Adrenal gland (tissue), 5 donors: Measurements from ENCODE around the gene MTHFD1L.

Experiments
- POLR2A ChIP-seq, 2 donors: fragments of 450-650 bp; IDR thresholded peaks; one replicate each; pipeline ENCODE4 v1.6.1; 2017; ENCODE audit warnings: antibody characterized with exemption in 2 of 2, mild to moderate bottlenecking in 2 of 2, moderate library complexity in 1 of 2
- TF ChIP-seq, protein P1 (sequence below), 6 experiments: fragments of 450-650 bp in 4 of 6; fragments of 200-600 bp in 2 of 6; sonication (generic) in 1 of 6; IDR thresholded peaks; 1 replicate in 5 of 6; 2 replicates in 1 of 6; pipeline versions ENCODE4 v1.5.1 to v1.8.0; 2016 to 2021; ENCODE audit warnings: antibody characterized with exemption in 6 of 6, mild to moderate bottlenecking in 2 of 6, moderate library complexity in 1 of 6
- donor health status: DM: no; HTN: no; CAD: no.

DNA sequence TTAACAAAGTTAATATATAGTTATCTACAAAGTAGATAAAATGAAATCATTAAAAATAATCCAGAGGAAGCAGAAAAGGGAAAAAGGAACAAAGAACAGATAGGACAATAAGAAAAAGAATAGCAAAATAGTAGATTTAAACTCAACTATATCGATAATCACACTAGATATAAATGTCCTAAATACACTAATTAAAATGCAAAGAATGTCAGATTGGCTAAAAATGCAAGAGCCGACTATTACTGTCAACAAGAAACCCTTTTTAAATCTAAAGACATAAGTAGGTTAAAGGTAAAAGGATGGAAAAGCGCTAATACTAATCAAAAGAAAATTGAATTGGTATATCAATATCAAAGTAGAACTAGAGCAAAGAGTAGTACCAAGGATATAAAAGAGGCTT is 209.5 kb downstream of the MTHFD1L start:
- TF ChIP-seq, protein P1, sequence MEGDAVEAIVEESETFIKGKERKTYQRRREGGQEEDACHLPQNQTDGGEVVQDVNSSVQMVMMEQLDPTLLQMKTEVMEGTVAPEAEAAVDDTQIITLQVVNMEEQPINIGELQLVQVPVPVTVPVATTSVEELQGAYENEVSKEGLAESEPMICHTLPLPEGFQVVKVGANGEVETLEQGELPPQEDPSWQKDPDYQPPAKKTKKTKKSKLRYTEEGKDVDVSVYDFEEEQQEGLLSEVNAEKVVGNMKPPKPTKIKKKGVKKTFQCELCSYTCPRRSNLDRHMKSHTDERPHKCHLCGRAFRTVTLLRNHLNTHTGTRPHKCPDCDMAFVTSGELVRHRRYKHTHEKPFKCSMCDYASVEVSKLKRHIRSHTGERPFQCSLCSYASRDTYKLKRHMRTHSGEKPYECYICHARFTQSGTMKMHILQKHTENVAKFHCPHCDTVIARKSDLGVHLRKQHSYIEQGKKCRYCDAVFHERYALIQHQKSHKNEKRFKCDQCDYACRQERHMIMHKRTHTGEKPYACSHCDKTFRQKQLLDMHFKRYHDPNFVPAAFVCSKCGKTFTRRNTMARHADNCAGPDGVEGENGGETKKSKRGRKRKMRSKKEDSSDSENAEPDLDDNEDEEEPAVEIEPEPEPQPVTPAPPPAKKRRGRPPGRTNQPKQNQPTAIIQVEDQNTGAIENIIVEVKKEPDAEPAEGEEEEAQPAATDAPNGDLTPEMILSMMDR (IDR thresholded peaks at IDR 0.05), result no peak
- TF ChIP-seq POLR2A (IDR thresholded peaks at IDR 0.05), result no peak
